ENCODE results near the gene GRK5.

GRCh38 chr10:119275085-119275484 lies 67.7 kb downstream of the GRK5 start:
- TF ChIP-seq CTCF (IDR thresholded peaks at IDR 0.05), result no peak
- no peak for TF ChIP-seq POLR2AphosphoS5 (IDR thresholded peaks at IDR 0.05)
- TF ChIP-seq POLR2A (IDR thresholded peaks at IDR 0.05), result no peak
